ENCODE measurements around the gene STAG1.

The STAG1 gene

DNA sequence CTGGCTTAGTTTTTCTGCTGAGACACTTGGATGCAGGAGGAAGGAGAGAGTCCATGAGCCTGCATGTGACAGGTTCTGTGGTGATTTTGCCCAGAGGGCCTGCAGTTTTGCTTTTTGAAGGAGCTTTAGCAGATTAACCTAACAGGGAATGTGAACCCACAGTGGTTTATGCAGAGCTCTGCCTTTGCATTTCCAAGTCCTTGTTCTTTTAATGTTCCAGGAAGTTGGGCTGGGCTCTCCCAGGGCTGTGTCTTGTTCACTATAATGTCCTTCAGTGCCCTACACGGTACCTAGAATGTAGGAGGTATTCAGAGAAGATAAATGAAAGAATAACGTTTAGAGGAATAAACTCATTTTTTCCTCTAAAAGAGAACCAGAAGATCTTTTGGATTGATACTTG lies 451.7 kb downstream of the STAG1 start:
- no peak for DNase-seq

- DNase-seq, result no peak
These were observed 454.4 kb downstream of the STAG1 start for GRCh38 chr3:136297826-136298225.

GRCh38 chr3:136296960-136297359 lies 455.2 kb downstream of the STAG1 start:
- DNase-seq, result no peak

GRCh38 chr3:136294176-136294575 lies 458.0 kb downstream of the STAG1 start:
- no peak for DNase-seq

- DNase-seq, result no peak
These were observed 458.9 kb downstream of the STAG1 start for GRCh38 chr3:136293279-136293678.

DNA sequence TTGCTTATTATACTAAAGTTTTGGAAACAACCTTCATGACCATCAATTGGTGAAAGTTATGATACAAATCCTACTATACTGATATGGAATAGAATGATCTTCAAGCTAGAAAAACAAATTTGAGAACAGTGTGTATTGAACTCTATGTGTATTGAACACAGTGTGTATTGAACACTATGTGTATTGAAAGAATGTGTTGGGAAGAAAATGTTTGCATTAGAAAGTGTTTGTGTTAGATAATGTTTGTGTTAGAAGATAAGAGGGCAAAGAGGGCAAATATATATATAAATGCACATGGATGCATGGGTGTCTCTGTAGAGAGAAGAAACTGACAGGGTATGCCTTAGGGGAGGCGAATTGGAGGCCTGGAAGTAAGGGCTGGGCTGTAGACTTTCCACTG lies 459.7 kb downstream of the STAG1 start:
- no peak for DNase-seq

- peak in 1 of 2 experiments; percentile 19 for DNase-seq
These were observed 460.9 kb downstream of the STAG1 start for GRCh38 chr3:136291302-136291701.
